ENCODE data around the gene ZC3HAV1L.
"Not testable (repeated sequence)": the region's sequence is repeated elsewhere in the genome, so short reads cannot be mapped to it uniquely, and the experiment has no call there.

The ZC3HAV1L gene, protein sequence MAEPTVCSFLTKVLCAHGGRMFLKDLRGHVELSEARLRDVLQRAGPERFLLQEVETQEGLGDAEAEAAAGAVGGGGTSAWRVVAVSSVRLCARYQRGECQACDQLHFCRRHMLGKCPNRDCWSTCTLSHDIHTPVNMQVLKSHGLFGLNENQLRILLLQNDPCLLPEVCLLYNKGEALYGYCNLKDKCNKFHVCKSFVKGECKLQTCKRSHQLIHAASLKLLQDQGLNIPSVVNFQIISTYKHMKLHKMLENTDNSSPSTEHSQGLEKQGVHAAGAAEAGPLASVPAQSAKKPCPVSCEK

GRCh38 chr7:139035586-139036353, at the start of gene ZC3HAV1L:
Gene ZC3HAV1L, minus strand, starts transcription at chr7:139036042. Its CDS starts 25 bp downstream, at chr7:139036017.
- no peak for DNase-seq (ENCODE audit: low read depth in 2 of 2, low spot score in 1 of 2)

DNA sequence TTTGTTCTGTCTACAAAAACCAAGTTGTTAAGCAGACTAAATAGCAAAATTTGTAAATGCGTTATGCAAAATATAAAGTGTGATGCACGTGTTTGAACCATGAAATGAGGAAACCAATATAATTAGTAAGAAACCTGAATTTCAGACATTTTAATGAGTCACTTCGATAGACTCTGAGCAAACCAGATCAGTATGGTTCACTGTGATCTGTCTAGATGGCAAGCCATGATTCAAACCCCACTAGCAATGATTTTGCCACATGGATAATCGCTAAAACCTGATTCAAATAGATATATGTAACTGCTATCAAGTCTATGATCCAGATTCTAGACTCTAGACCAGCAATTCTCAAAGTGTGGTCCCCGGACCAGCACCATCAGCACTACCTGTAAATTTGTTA, 48.9 kb upstream of the ZC3HAV1L start:
- DNase-seq (ENCODE audit: low read depth in 2 of 2, low spot score in 1 of 2), result no peak

DNA sequence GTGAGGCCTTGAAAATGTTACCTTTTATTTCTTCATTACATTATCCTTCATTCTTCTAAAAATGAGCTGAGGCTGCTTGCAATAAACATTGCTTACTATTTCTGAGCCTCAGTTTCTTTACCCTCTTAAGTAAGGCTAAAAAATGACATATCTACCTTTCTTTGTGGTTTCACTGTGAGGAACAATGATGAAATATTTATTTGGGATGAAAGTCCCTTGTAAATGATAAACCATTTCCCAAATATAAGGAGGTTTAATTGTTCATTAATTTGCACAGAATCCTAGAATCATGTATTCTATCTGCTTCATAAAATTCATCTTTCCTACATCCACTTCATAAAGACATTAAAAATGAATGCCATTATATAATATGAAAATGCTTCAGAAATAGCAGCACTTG, 45.7 kb upstream of the ZC3HAV1L start:
- DNase-seq (ENCODE audit: low read depth in 2 of 2, low spot score in 1 of 2), result no peak

DNA sequence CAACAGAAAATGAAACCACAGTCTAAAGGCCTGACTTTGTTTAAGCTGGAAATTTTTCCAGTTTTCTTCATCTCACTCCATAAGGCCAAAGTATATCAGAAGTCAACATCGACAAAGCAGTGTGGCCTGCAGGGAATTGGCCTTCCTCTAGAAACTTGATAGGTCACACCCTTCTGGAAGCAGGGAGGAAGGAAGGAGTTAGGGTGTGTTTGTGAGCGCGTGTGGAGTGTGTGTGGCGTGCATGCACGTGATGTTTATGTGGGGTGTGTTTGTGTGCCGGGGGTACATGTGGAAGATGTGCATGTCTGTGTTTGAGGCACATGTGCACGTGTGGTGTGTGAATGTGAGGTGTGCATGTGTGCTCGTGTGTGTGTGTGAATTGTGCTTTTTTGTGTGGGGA, 45.1 kb upstream of the ZC3HAV1L start:
- no peak for DNase-seq (ENCODE audit: low read depth in 2 of 2, low spot score in 1 of 2)

- DNase-seq (ENCODE audit: low read depth in 2 of 2, low spot score in 1 of 2), result no peak
Observed at GRCh38 chr7:139079861-139080260, 44.0 kb upstream of the ZC3HAV1L start.

DNA sequence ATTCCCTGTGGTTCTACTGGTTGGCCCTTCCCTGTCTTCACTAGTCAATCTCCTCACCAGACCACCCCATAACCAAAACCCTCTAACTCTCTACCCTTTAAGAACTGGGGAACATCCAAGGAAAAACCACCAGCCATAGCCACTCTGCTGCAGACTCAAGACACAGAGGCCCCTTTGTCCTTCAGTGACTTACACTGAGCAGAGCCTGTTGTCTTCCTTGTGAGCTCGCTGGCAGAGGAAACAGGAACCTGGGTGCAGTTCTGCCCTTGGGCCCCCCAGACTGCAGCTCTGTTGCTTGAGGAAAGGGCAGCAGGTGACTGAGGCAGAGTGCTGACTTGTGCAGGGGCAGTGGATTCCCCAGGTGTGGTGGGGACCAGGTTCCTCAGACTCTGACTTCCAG, 43.1 kb upstream of the ZC3HAV1L start:
- DNase-seq (ENCODE audit: low read depth in 2 of 2, low spot score in 1 of 2), result no peak

- DNase-seq (ENCODE audit: low read depth in 2 of 2, low spot score in 1 of 2), result no peak
Observed at GRCh38 chr7:139078399-139078798, 42.6 kb upstream of the ZC3HAV1L start.

GRCh38 chr7:139077706-139078105, 41.9 kb upstream of the ZC3HAV1L start:
- not testable (repeated sequence) for DNase-seq (ENCODE audit: low read depth in 2 of 2, low spot score in 1 of 2)

GRCh38 chr7:139075871-139076686, 40.2 kb upstream of the ZC3HAV1L start:
- DNase-seq (ENCODE audit: low read depth in 2 of 2, low spot score in 1 of 2), result no peak

GRCh38 chr7:139075031-139075652, 39.3 kb upstream of the ZC3HAV1L start:
- peak; percentile 31 to 46 for DNase-seq (ENCODE audit: low read depth in 2 of 2, low spot score in 1 of 2)

- DNase-seq (ENCODE audit: low read depth in 2 of 2, low spot score in 1 of 2), result no peak
Observed at GRCh38 chr7:139072796-139073195, 37.0 kb upstream of the ZC3HAV1L start.

GRCh38 chr7:139071680-139072079, 35.8 kb upstream of the ZC3HAV1L start:
- DNase-seq (ENCODE audit: low read depth in 2 of 2, low spot score in 1 of 2), result no peak

GRCh38 chr7:139068544-139069399, 32.9 kb upstream of the ZC3HAV1L start:
- no peak for DNase-seq (ENCODE audit: low read depth in 2 of 2, low spot score in 1 of 2)

GRCh38 chr7:139066315-139066714, 30.5 kb upstream of the ZC3HAV1L start:
- DNase-seq (ENCODE audit: low read depth in 2 of 2, low spot score in 1 of 2), result no peak

- no peak for DNase-seq (ENCODE audit: low read depth in 2 of 2, low spot score in 1 of 2)
Observed at GRCh38 chr7:139065323-139065722, 29.5 kb upstream of the ZC3HAV1L start.

- no peak for DNase-seq (ENCODE audit: low read depth in 2 of 2, low spot score in 1 of 2)
Observed at GRCh38 chr7:139061416-139061815, 25.6 kb upstream of the ZC3HAV1L start.

GRCh38 chr7:139060695-139061237, 24.9 kb upstream of the ZC3HAV1L start:
- DNase-seq (ENCODE audit: low read depth in 2 of 2, low spot score in 1 of 2), result no peak

DNA sequence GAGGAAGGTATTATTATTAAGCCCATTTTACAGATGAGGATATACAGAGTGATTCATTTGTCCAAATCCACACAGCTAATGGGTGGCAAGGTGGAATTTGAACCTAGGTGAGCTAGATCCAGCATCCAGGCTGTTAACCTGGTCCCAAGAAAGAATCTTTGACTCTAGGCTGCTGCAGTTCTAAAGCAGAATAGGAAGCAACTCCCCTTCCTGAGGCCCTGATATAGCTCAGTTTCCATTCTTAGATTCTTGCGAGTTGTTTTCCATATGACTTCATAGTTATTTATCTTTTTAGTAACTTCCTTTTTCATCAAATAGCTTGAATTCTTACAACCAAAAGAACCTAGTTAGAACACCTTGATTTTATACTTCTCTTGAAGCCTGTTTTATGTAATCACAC, 24.1 kb upstream of the ZC3HAV1L start:
- DNase-seq (ENCODE audit: low read depth in 2 of 2, low spot score in 1 of 2), result no peak

DNA sequence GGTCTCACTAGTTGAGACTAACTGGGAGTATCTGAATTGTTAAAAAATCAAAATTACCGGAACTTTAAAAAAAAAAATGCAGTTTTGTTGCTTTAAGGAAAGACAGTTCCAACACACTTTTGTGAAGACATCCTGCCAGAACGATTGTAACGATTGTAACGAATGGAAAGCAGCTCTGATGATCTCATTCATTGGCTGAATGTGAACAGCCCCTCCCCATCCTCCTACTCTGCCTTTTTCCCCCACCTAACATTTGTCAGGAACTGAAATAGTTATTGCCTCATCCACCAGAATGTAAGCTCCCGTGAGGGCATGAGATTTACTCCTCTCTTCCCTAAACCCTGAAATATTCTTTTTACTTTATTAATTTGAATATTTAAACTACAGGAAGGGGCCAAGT, 23.1 kb upstream of the ZC3HAV1L start:
- no peak for DNase-seq (ENCODE audit: low read depth in 2 of 2, low spot score in 1 of 2)

- DNase-seq (ENCODE audit: low read depth in 2 of 2, low spot score in 1 of 2), result no peak
Observed at GRCh38 chr7:139055674-139056073, 19.8 kb upstream of the ZC3HAV1L start.
